HepG2 (cell line): ENCODE data around the gene NFKBIL1. TPM values are rescaled to one million over a fixed set of nuclear protein-coding genes. Genes with fewer than 3 reads are reported as not detected.

Source experiments
- ATAC-seq: fragments of 200-7000 bp; cut with Tn5 transposase; 3 replicates; pipeline ENCODE4 v1.9.1; 2020; ENCODE audit warnings: mild to moderate bottlenecking, moderate library complexity
- BruUV-seq: library from RNA; stranded (reverse); fragments of 400-500 nt; replicated peaks from 2 replicates; lab custom pipeline; 2021; lab: Mats Ljungman, UMichigan
- CTCF ChIA-PET: fragments of 300-600 bp; formaldehyde crosslinking; extraction: SDS; loops from one replicate; lab custom pipeline; 2021; ENCODE audit warnings: low total read pairs, inconsistent platforms, low intra/inter-chr PET ratio; lab: Yijun Ruan, JAX
- POLR2A ChIA-PET: fragments of 350-600 bp; sonication (Branson Sonifier 250); formaldehyde crosslinking; loops from one replicate; lab custom pipeline; 2020; ENCODE audit warnings: antibody characterized with exemption, inconsistent platforms; lab: Yijun Ruan, JAX
- DNase-seq: peaks from one replicate; pipeline ENCODE4 v3.0.0-alpha.2; 2015; ENCODE audit warnings: low spot score
- FAIRE-seq: peaks from 3 replicates; lab custom pipeline; 2011; peaks lifted over from hg19 to GRCh38; lab: Jason Lieb, UNC
- H2AFZ ChIP-seq: one replicate; pipeline ENCODE4 v1.6.1; 2011; ENCODE audit warnings: low read length, inconsistent platforms
- H3K27ac ChIP-seq: fragments of 300-600 bp; 3 replicates; pipeline ENCODE4 v1.8.0; 2011; ENCODE audit warnings: mixed run types, mild to moderate bottlenecking, mixed read lengths, low read length, inconsistent platforms; ENCODE audit not compliant: insufficient read depth; ENCODE audit errors: extremely low read length
- H3K27me3 ChIP-seq, 2 experiments: fragments of 200-600 bp in 1 of 2; 2 replicates in 1 of 2; 3 replicates in 1 of 2; pipeline versions ENCODE4 v1.6.0 to v1.8.0; 2011; ENCODE audit warnings: low read length in 2 of 2, mild to moderate bottlenecking in 2 of 2, moderate library complexity in 2 of 2, inconsistent platforms in 1 of 2; ENCODE audit not compliant: insufficient read depth in 2 of 2, control insufficient read depth in 1 of 2
- H3K36me3 ChIP-seq, 2 experiments: fragments of 200-600 bp in 1 of 2; replicated peaks in 1 of 2; 2 replicates in 1 of 2; 3 replicates in 1 of 2; pipeline versions ENCODE4 v1.5.1 to v1.8.0; 2011; ENCODE audit warnings: low read length in 2 of 2, inconsistent platforms in 1 of 2; ENCODE audit not compliant: insufficient read depth in 2 of 2, control insufficient read depth in 1 of 2
- H3K4me1 ChIP-seq: 2 replicates; pipeline ENCODE4 v1.5.1; 2012; ENCODE audit warnings: low read length, inconsistent platforms; ENCODE audit not compliant: insufficient read depth
- H3K4me2 ChIP-seq: 2 replicates; pipeline ENCODE4 v1.6.0; 2011; ENCODE audit warnings: low read depth, low read length, inconsistent platforms
- H3K4me3 ChIP-seq, 3 experiments: fragments of 200-600 bp in 1 of 3; sonication (generic), shearing (Covaris generic) in 1 of 3; replicated peaks in 1 of 3; 2 replicates each; pipeline ENCODE4 v1.5.1; 2011 to 2016; ENCODE audit warnings: low read length in 3 of 3, inconsistent platforms in 2 of 3, low read depth in 2 of 3, mild to moderate bottlenecking in 2 of 3, control low read depth in 1 of 3, mixed read lengths in 1 of 3; ENCODE audit not compliant: insufficient read depth in 1 of 3
- H3K79me2 ChIP-seq: one replicate; pipeline ENCODE4 v1.6.1; 2011; ENCODE audit warnings: low read length, inconsistent platforms; ENCODE audit not compliant: insufficient read depth
- H3K9ac ChIP-seq: 2 replicates; pipeline ENCODE4 v1.6.0; 2011; ENCODE audit warnings: mild to moderate bottlenecking, low read depth, low read length, inconsistent platforms; ENCODE audit not compliant: insufficient read depth
- H3K9me3 ChIP-seq: 2 replicates; pipeline ENCODE4 v1.5.1; 2012; ENCODE audit warnings: mild to moderate bottlenecking, low read length
- H4K20me1 ChIP-seq: 2 replicates; pipeline ENCODE4 v1.6.0; 2011; ENCODE audit warnings: inconsistent platforms, mild to moderate bottlenecking, low read length, moderate library complexity; ENCODE audit not compliant: insufficient read depth
- ATF1 ChIP-seq: IDR thresholded peaks from 2 replicates; pipeline ENCODE4 v1.6.1; 2016; ENCODE audit warnings: mild to moderate bottlenecking, control low read depth
- ATF6 ChIP-seq: sonication (generic); formaldehyde crosslinking; conservative IDR thresholded peaks from 2 replicates; pipeline ENCODE4 v1.4.0; 2020; ENCODE audit warnings: missing genetic modification reagents
- ATM ChIP-seq: fragments of 450-650 bp; IDR thresholded peaks from 2 replicates; pipeline ENCODE4 v1.7.1; 2017; ENCODE audit warnings: mild to moderate bottlenecking, borderline replicate concordance
- CC2D1A ChIP-seq: sonication (generic); formaldehyde crosslinking; IDR thresholded peaks from 2 replicates; pipeline ENCODE4 v1.8.1; 2023; ENCODE audit warnings: mild to moderate bottlenecking, missing genetic modification reagents
- KLF13 ChIP-seq: sonication (generic); formaldehyde crosslinking; IDR thresholded peaks from 2 replicates; pipeline ENCODE4 v1.4.0; 2020; ENCODE audit warnings: mild to moderate bottlenecking, missing genetic modification reagents
- NFE2 ChIP-seq: sonication (generic); formaldehyde crosslinking; IDR thresholded peaks from 2 replicates; pipeline ENCODE4 v1.4.0; 2020; ENCODE audit warnings: missing genetic modification reagents
- NFE2L2 ChIP-seq: fragments of 150-350 bp; IDR thresholded peaks from 2 replicates; pipeline ENCODE4 v1.6.1; 2014; ENCODE audit warnings: low read length
- PTBP1 ChIP-seq: fragments of 200-400 bp; formaldehyde crosslinking; IDR thresholded peaks from 2 replicates; pipeline ENCODE4 v1.6.1; 2018; ENCODE audit warnings: low read length, low read depth; ENCODE audit not compliant: poor library complexity, severe bottlenecking
- RFX3 ChIP-seq: IDR thresholded peaks from 2 replicates; pipeline ENCODE4 v1.6.1; 2016; ENCODE audit warnings: missing biosample characterization, missing genetic modification reagents
- ZFP36L1 ChIP-seq: sonication (generic); formaldehyde crosslinking; IDR thresholded peaks from 2 replicates; pipeline ENCODE4 v1.8.0; 2022; ENCODE audit warnings: mild to moderate bottlenecking, missing genetic modification reagents, moderate library complexity
- ZFX ChIP-seq: sonication (generic); formaldehyde crosslinking; IDR thresholded peaks from 2 replicates; pipeline ENCODE4 v1.4.0; 2020; ENCODE audit warnings: mild to moderate bottlenecking, low read depth, missing genetic modification reagents, moderate library complexity
- ZNF234 ChIP-seq: sonication (generic); formaldehyde crosslinking; conservative IDR thresholded peaks from 2 replicates; pipeline ENCODE4 v1.5.1; 2020; ENCODE audit warnings: mild to moderate bottlenecking, missing genetic modification reagents
- ZNF644 ChIP-seq: IDR thresholded peaks from 2 replicates; pipeline ENCODE4 v1.6.1; 2016; ENCODE audit warnings: low read depth
- ZNF768 ChIP-seq: sonication (generic); formaldehyde crosslinking; IDR thresholded peaks from 2 replicates; pipeline ENCODE4 v1.4.0; 2020; ENCODE audit warnings: missing genetic modification reagents
- ZSCAN12 ChIP-seq: sonication (generic); formaldehyde crosslinking; IDR thresholded peaks from 2 replicates; pipeline ENCODE4 v1.9.0; 2021; ENCODE audit warnings: mild to moderate bottlenecking, missing genetic modification reagents
- WGBS: methylation state at CpG from one replicate; pipeline ENCODE4 v1.1.6; 2017; ENCODE audit warnings: low lambda C conversion rate; 5-methylcytosine and 5-hydroxymethylcytosine counted together
- in situ Hi-C: cut with HindIII; loops from 2 replicates; pipeline ENCODE4 v1.10.0; 2017; ENCODE audit warnings: low pct_unique_long_range_greater_than_20kb; ENCODE audit not compliant: extremely low pct_ligation_motif_present
- intact Hi-C: fragments of 100-400 bp; cut with micrococcal nuclease; formaldehyde crosslinking; loops from one replicate; pipeline ENCODE4 v1.10.0; 2022; ENCODE audit not compliant: unreplicated experiment
- polyA plus RNA-seq, 8 experiments: library from polyadenylated mRNA; depleted of rRNA in 3 of 8; stranded (reverse) in 7 of 8; unstranded in 1 of 8; fragments of >200 nt; fragmentation: Illumina TruSeq in 4 of 8; extraction: Trizol in 4 of 8; gene quantifications; 2 replicates each; pipeline versions ENCODE4 v1.2.1 to v1.2.3, GENCODE V29; 2011 to 2016; ENCODE audit warnings: low read depth in 4 of 8, missing spikeins in 1 of 8, mixed read lengths in 1 of 8; ENCODE audit not compliant: insufficient read depth in 1 of 8
- total RNA-seq, 5 experiments: library from RNA; depleted of rRNA; stranded (reverse); fragments of >200 nt; fragmentation: Illumina TruSeq; extraction: Trizol; gene quantifications; 2 replicates each; pipeline ENCODE4 v1.2.3, GENCODE V29; 2016; ENCODE audit warnings: low read depth in 1 of 5
- TF ChIP-seq, protein P1 (sequence below): IDR thresholded peaks from 2 replicates; pipeline ENCODE4 v1.6.1; 2016; ENCODE audit warnings: low read depth, control low read depth

NFKBIL1 gene
- total and polyA plus RNA-seq, 2 of the 13 experiments (the other 11 are each of a cell fraction or from before 2014, with no cell fraction given): 9.7 to 19.5 TPM

GRCh38 chr6:31586599-31587281, 39.3 kb downstream of the NFKBIL1 start:
- in situ Hi-C loops: loop anchor here (5.0 kb wide), 1 partner anchor 94 kb away; no protein-coding TSS in a partner anchor

GRCh38 chr6:31587791-31588777, 40.7 kb downstream of the NFKBIL1 start:
- DNase-seq: no peak
- Histone ChIP-seq H2AFZ (no peak overlapping the region), H3K9ac (no peak overlapping the region), H3K4me2 (no peak overlapping the region), H3K9me3 (no peaks in the 10 kb centered on the region), H3K79me2 (no peaks in the 10 kb centered on the region), H4K20me1 (no peaks in the 10 kb centered on the region), H3K27me3 (peaks cover 7 to 36% of the 10 kb centered on the region in 2 experiments; a peak in 4 of 5 replicates), H3K36me3 (no peaks in the 10 kb centered on the region), H3K27ac (no peak overlapping the region), H3K4me1 (no peaks in the 10 kb centered on the region), H3K4me3 (no peak overlapping the region)
- intact Hi-C loops: loop anchor here (5.0 kb wide), 1 partner anchor 1141 kb away; no protein-coding TSS in a partner anchor
- in situ Hi-C loops: loop anchor here (5.0 kb wide), 1 partner anchor 96 kb away; no protein-coding TSS in a partner anchor
- no TSS peak for BruUV-seq
- 31% methylated on average over 12 of the region's 12 CpGs for WGBS
- no peak for FAIRE-seq
- ATAC-seq: no peak
- CTCF ChIA-PET: no interaction called here
- POLR2A ChIA-PET: interaction anchor here (1.4 kb wide), 1 partner anchor 11 kb away, joined by 3 read pairs; no protein-coding TSS in a partner anchor
- TF ChIP-seq ZFP36L1 (no peak), ZNF644 (CRISPR knock-in tag) (no peak), NFE2L2 (no peak), ZNF234 (CRISPR knock-in tag) (no peak), ZNF768 (CRISPR knock-in tag) (no peak), ATF1 (CRISPR knock-in tag) (no peak), ATM (no peak), CC2D1A (CRISPR knock-in tag) (no peak), ATF6 (CRISPR knock-in tag) (no peak), KLF13 (CRISPR knock-in tag) (no peak)
- TF ChIP-seq, protein P1, sequence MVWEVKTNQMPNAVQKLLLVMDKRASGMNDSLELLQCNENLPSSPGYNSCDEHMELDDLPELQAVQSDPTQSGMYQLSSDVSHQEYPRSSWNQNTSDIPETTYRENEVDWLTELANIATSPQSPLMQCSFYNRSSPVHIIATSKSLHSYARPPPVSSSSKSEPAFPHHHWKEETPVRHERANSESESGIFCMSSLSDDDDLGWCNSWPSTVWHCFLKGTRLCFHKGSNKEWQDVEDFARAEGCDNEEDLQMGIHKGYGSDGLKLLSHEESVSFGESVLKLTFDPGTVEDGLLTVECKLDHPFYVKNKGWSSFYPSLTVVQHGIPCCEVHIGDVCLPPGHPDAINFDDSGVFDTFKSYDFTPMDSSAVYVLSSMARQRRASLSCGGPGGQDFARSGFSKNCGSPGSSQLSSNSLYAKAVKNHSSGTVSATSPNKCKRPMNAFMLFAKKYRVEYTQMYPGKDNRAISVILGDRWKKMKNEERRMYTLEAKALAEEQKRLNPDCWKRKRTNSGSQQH (CRISPR knock-in tag): no peak

More at GRCh38 chr6:31586599-31587281, 39.3 kb downstream of the NFKBIL1 start:
- no peak overlapping the region for H3K4me2 ChIP-seq
- ChIA-PET POLR2A (interaction anchor here (1.4 kb wide), 1 partner anchor 12 kb away, joined by 3 read pairs; no protein-coding TSS in a partner anchor), CTCF (no interaction called here)
- TF ChIP-seq ZSCAN12: no peak
- TF ChIP-seq PTBP1: no peak
- no peak for TF ChIP-seq RFX3
- TF ChIP-seq ZFX (CRISPR knock-in tag): no peak
- TF ChIP-seq NFE2 (CRISPR knock-in tag): no peak
- FAIRE-seq (no peak), DNase-seq (no peak), ATAC-seq (no peak)
- 4% methylated on average over 9 of the region's 9 CpGs for WGBS
- no peak overlapping the region for H2AFZ ChIP-seq
- H3K9ac ChIP-seq: no peak overlapping the region
- peaks cover 10% of the 10 kb centered on the region for H3K4me1 ChIP-seq
- no TSS peak for BruUV-seq
- H3K9me3 ChIP-seq: no peaks in the 10 kb centered on the region
- no peak overlapping the region for H3K4me3 ChIP-seq
- no peaks in the 10 kb centered on the region for H3K79me2 ChIP-seq
- peaks cover 9 to 46% of the 10 kb centered on the region in 2 experiments for H3K27me3 ChIP-seq
- H3K36me3 ChIP-seq: no peaks in the 10 kb centered on the region
- H3K27ac ChIP-seq: no peak overlapping the region
- H4K20me1 ChIP-seq: no peaks in the 10 kb centered on the region
- intact Hi-C loops: loop anchor here (5.0 kb wide), 1 partner anchor 1139 kb away; no protein-coding TSS in a partner anchor
